ENCODE measurements around the gene YAP1. TPM values are rescaled to one million over a fixed set of nuclear protein-coding genes. Genes with fewer than 3 reads are reported as not detected.
A peak's percentile ranks its signal among the peaks of the same experiment; 100 is the strongest.

Gene YAP1
- total RNA-seq, 1 donor from 2014 or later: 204 TPM

GRCh38 chr11:102268083-102268984, 158.1 kb downstream of the YAP1 start:
- peak; percentile 80 for DNase-seq (ENCODE audit: low spot score, unreplicated experiment)
- Mint-ChIP-seq H3K4me1 (ENCODE audit: low read depth) (peaks cover 40% of the 10 kb centered on the region), H3K36me3 (ENCODE audit: insufficient read depth) (no peaks in the 10 kb centered on the region), H3K27ac (peak overlapping the region; percentile 92), H3K27me3 (peaks cover 4% of the 10 kb centered on the region), H3K9me3 (ENCODE audit: low read depth) (no peaks in the 10 kb centered on the region), H3K4me3 (ENCODE audit: low read depth) (peak overlapping the region; percentile 66)
- TF ChIP-seq, protein P1, sequence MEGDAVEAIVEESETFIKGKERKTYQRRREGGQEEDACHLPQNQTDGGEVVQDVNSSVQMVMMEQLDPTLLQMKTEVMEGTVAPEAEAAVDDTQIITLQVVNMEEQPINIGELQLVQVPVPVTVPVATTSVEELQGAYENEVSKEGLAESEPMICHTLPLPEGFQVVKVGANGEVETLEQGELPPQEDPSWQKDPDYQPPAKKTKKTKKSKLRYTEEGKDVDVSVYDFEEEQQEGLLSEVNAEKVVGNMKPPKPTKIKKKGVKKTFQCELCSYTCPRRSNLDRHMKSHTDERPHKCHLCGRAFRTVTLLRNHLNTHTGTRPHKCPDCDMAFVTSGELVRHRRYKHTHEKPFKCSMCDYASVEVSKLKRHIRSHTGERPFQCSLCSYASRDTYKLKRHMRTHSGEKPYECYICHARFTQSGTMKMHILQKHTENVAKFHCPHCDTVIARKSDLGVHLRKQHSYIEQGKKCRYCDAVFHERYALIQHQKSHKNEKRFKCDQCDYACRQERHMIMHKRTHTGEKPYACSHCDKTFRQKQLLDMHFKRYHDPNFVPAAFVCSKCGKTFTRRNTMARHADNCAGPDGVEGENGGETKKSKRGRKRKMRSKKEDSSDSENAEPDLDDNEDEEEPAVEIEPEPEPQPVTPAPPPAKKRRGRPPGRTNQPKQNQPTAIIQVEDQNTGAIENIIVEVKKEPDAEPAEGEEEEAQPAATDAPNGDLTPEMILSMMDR (IDR thresholded peaks at IDR 0.05; ENCODE audit: unreplicated experiment): peak; percentile 56

- no peaks in the 10 kb centered on the region for H3K36me3 Mint-ChIP-seq (ENCODE audit: insufficient read depth)
- TF ChIP-seq, protein P1 (IDR thresholded peaks at IDR 0.05; ENCODE audit: unreplicated experiment): no peak
- peak overlapping the region; percentile 66 for H3K4me3 Mint-ChIP-seq (ENCODE audit: low read depth)
- peaks cover 40% of the 10 kb centered on the region for H3K4me1 Mint-ChIP-seq (ENCODE audit: low read depth)
- H3K27ac Mint-ChIP-seq: peak overlapping the region; percentile 20
- H3K9me3 Mint-ChIP-seq (ENCODE audit: low read depth): no peaks in the 10 kb centered on the region
- H3K27me3 Mint-ChIP-seq: peaks cover 4% of the 10 kb centered on the region
- no peak for DNase-seq (ENCODE audit: low spot score, unreplicated experiment)
Measured at GRCh38 chr11:102268985-102269470, 158.8 kb downstream of the YAP1 start.

GRCh38 chr11:102269927-102270326, 159.7 kb downstream of the YAP1 start:
- TF ChIP-seq, protein P1 (IDR thresholded peaks at IDR 0.05; ENCODE audit: unreplicated experiment): no peak
- Mint-ChIP-seq H3K27ac (peak overlapping the region; percentile 33), H3K9me3 (ENCODE audit: low read depth) (no peaks in the 10 kb centered on the region), H3K4me1 (ENCODE audit: low read depth) (peaks cover 40% of the 10 kb centered on the region), H3K27me3 (peaks cover 4% of the 10 kb centered on the region), H3K36me3 (ENCODE audit: insufficient read depth) (no peaks in the 10 kb centered on the region), H3K4me3 (ENCODE audit: low read depth) (no peak overlapping the region)
- no peak for DNase-seq (ENCODE audit: low spot score, unreplicated experiment)

- no peak for DNase-seq (ENCODE audit: low spot score, unreplicated experiment)
- TF ChIP-seq, protein P1 (IDR thresholded peaks at IDR 0.05; ENCODE audit: unreplicated experiment): no peak
- no peaks in the 10 kb centered on the region for H3K36me3 Mint-ChIP-seq (ENCODE audit: insufficient read depth)
- peaks cover 54% of the 10 kb centered on the region for H3K4me1 Mint-ChIP-seq (ENCODE audit: low read depth)
- no peaks in the 10 kb centered on the region for H3K9me3 Mint-ChIP-seq (ENCODE audit: low read depth)
- no peak overlapping the region for H3K4me3 Mint-ChIP-seq (ENCODE audit: low read depth)
- H3K27ac Mint-ChIP-seq: peak overlapping the region; percentile 64
- peaks cover 4% of the 10 kb centered on the region for H3K27me3 Mint-ChIP-seq
Measured at GRCh38 chr11:102272047-102272824, 162.0 kb downstream of the YAP1 start.

GRCh38 chr11:102274628-102275027, 164.4 kb downstream of the YAP1 start:
- DNase-seq (ENCODE audit: low spot score, unreplicated experiment): no peak
- Mint-ChIP-seq H3K27me3 (no peaks in the 10 kb centered on the region), H3K9me3 (ENCODE audit: low read depth) (no peaks in the 10 kb centered on the region), H3K27ac (no peak overlapping the region), H3K4me3 (ENCODE audit: low read depth) (no peak overlapping the region), H3K36me3 (ENCODE audit: insufficient read depth) (no peaks in the 10 kb centered on the region), H3K4me1 (ENCODE audit: low read depth) (peaks cover 42% of the 10 kb centered on the region)
- TF ChIP-seq, protein P1 (IDR thresholded peaks at IDR 0.05; ENCODE audit: unreplicated experiment): no peak
